GM18526 (cell line): ENCODE data around the gene LIFR.

ENCODE experiments used
- POLR2A ChIP-seq: IDR thresholded peaks from 3 replicates; pipeline ENCODE4 v1.6.1; 2011; ENCODE audit not compliant: insufficient read length; ENCODE audit errors: extremely low read depth

LIFR gene

GRCh38 chr5:38466424-38467189 lies 89.8 kb downstream of the LIFR start:
- TF ChIP-seq POLR2A = no peak

DNA sequence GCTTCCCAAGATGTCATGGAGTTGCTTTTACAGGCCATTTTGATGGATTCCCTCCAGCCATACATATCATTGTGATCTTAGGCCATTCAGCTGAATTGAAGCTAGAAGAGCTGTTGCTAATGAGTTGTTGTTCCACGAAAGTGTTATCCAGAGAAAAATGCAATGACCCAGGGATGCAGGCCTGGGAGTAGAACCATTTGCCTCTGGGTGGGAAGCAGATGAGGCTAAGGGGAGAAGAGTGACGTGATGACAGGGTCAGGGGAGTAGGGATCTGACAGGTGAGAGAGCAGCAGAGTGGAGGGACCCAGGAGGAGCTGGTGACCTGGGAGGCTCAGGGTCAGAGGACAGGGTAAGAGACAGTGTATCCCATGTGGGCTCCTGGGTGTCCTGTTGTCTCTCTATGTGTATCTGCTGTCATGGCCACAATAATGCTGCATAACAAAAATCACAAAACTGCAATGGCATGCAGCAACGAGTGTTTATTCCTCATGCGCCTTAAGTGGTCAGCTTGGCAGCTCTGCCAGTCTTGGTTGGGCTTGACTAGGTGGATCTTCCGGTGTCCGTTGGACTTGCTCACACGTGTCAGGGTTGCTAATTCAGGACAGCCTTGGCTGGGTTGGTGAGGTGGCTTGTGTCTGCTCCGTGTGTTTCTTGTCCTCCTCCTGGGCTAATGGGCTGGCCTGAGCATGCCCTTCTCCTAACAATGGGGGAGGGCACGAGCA lies 90.6 kb downstream of the LIFR start:
- no peak for TF ChIP-seq POLR2A

GRCh38 chr5:38465061-38465460 lies 91.4 kb downstream of the LIFR start:
- TF ChIP-seq POLR2A = no peak

DNA sequence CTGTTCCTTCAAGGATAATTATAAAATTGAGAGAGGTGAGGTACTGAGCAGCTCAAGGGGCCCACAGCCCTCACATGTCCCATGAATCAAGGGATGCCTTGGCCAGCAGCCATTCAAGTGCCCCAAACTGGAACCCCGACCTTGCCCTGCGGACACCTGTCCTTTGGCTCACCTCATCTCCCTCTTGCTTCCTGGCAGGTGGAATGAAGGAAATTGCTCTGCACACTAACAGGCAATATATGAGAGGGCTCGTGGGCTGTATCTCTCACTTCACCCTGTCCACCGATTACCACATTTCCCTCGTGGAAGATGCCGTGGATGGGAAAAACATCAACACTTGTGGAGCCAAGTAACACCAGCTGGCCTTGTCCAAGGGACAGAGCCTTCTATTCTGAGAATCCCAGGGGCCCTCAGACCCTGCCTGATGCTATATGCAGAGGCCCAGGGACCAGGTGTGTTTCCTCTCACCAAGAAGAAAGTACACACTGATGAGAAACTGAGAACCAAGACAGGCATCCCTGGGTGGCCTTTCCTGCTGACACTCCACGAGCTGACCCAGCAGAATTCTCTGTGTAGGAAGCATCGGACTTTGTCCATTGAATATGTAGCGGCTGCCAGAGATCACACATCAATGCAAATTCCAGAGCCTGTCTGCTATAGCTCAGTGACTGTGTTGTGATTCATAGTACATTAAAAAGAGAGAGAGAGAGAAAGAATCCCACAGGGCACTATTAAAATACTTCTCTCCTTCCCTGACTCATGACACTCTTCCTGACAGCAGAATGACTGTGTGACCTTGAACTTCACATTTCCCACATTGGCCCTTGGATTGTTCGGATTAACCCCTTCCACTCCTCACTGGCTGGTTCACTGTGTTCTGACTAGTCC lies 92.6 kb downstream of the LIFR start:
- TF ChIP-seq POLR2A = no peak

DNA sequence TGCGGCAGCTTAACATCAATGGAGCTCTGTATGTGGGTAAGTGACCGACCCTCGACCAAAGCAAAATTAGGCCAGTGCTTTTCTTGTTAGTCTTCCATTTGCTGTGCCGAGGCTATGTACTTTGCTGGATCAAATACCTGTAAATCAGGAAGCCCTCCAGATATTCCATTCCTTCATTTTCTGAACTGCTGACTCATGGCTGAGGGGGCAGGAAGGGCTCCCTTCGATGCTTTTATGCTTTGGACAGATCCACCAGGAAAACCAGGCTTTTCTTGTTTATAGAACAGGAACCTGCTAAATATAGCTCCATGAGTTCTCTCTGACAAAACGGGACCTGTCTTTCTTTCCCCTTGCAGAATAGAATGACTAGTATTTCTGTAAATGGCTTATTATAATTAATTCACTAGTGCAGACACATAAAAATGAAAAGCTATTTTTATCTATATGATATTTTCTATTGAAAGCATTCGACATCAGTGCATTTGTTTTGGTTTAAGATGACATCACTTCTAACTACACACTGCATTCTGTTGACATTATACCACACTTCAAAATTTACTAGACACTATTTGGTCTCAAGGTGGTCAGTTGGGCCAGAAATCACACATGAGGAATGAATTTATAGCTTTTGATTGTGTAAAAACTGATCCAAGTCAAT lies 93.3 kb downstream of the LIFR start:
- no peak for TF ChIP-seq POLR2A

- TF ChIP-seq POLR2A = no peak
Observed at GRCh38 chr5:38458174-38458573, 98.3 kb downstream of the LIFR start.

DNA sequence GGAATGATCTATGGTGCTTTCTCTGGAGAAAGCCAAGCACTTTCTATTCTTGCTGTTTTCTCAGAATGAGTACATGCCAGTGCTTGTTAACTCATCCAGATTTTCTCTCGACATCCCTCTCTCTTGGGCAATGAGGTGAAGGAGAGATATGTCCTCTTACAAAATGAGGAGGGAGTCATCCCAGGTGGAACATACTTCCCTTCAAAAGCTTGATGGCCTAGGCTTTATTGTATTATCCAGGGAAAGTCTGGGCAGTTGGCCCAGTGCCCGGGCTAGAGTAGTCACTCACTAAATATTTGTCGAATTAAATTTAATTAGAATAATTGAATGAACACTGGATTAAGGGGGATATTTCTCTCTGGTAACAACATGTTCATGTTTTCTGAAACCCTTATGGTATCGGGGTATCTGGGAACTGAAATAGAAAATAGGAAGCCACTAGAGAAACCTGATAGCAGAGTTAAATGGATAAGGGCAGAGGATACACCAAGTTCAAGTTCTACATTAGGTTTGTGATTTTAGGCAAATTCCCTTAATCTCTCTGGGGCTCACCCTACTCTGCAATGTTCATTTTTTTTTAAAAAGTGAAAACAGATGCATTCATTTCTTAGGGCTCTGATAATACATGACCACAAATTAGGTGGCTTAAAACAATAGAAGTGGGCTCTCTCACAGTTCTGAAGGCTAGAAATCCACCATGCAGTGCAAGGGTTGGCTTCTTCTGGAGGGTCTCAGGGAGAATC lies 99.6 kb downstream of the LIFR start:
- TF ChIP-seq POLR2A = no peak

DNA sequence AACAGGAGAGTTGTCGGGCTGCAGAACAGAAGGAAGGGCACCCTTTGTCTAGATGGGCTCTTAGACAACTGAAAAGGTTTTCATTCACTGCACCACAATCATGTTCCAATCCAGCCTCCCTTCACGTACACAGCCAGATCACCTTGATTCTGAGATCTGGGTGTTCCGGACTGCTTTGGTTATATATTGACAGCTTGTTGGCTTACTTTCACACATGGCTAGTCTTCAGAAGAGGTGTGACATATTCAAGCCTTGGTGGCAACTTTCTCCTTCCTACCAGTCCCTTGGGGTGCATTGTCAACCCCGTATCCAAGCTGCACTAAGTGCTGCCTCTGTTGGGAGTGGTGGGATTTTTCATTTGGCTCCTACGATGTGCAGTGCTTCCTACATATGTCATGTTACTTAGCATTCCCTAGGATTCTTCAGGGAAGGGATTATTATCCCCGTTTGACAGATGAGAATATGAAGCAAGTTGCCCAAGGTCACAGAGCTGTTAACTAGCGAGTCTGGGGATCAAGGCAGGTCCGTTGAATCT lies 100.6 kb downstream of the LIFR start:
- no peak for TF ChIP-seq POLR2A

DNA sequence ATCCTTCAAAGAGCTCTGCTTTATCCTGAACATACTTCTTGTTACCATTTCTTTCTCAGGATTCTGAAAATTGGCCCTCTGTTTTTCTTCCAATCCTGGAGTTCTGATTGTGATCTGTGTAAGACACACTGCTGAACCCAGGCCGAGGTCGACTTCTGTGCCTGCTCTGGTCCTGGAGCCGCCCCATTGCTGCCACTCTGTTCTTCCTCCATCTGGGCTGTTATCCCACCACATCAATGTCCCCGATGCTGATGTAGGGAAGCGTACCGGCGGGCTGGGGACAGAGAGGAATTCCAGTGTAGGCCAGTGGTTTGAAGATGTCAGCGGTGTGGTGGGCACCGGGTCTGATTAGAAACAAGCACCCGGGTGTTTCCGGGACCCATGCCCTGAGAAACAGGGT lies 102.5 kb downstream of the LIFR start:
- no peak for TF ChIP-seq POLR2A

DNA sequence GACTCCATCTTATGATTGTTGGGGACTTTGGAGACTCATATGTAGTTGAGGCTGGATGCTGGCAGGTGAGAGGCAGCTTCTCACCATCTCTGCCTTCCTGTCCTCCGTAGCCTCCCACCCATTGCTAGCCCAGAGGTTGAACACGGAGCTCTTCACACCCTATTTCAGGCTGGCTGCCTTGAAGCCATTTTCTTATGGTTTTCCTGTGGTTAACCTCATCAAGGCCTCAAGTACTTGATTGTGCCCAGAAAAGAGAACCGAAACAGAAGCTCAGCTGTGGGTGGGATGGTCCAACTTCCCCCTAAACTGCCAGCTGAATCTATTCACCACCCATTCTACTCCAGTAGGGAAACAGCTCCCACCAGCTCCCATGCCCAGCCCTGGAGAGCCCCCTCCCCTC lies 102.9 kb downstream of the LIFR start:
- no peak for TF ChIP-seq POLR2A

DNA sequence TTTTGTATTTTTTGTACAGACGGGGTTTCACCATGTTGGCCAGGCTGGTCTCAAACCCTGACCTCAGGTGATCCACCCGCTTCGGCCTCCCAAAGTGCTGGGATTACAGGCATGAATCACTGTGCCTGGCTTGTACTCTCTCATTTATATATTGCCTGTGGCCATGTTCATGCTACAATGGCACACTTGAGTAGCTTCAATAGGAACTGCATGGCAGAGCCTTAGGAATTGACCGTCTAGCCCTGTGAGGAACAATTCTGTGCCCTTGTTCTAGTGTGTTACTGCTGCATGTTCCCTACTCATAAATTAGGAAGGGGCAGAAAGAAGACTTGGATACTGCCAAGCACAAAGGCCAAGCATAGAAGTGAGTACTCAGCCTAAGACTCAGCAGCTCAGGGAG lies 104.2 kb downstream of the LIFR start:
- TF ChIP-seq POLR2A = no peak

DNA sequence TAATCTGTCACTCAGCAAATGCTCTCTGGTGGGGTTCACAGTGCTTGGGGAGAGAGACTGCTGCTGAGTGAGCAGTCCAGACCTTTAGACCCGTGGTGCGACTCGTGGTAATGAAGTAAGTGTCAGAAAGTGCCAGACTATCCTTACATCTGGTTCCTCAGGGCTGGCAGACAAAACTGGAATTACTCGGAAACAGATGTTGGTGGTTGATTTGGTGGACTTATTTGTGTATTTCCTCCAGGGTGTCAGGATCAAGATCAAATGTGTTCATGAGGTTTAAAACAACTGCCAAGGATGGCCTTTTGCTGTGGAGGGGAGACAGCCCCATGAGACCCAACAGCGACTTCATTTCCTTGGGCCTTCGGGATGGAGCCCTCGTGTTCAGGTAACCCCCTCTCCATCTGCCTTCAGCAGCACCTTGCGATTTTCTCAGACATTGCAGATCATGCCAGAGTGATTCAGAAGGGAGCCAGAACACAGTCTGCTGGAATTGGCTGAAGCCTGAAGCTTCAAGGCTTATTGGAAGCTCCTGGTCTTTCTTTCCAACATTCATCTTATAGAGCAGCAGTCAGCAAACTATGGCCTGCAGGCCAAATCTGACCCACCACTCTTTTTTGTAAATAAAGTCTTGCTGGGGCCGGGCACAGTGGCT lies 105.2 kb downstream of the LIFR start:
- TF ChIP-seq POLR2A = no peak

DNA sequence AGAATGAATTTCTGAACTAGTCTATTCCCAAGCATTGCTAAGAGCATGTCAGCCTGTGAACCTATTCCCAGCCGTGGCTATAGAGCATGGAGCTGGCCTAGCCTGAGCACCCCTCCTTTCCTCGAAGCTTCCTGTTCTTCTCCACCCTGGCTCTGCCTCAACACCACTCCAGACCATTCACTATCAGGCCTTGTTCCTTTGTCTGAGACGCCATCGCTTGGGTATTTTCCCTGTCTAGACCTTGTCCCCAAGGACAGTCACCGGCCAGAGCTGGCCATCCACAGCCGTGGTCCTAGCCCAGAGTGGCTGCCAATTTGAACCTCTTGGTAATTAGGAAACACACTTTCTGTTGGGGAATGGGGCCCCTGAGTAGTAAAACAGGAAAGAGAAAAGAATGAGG lies 105.8 kb downstream of the LIFR start:
- TF ChIP-seq POLR2A = no peak

DNA sequence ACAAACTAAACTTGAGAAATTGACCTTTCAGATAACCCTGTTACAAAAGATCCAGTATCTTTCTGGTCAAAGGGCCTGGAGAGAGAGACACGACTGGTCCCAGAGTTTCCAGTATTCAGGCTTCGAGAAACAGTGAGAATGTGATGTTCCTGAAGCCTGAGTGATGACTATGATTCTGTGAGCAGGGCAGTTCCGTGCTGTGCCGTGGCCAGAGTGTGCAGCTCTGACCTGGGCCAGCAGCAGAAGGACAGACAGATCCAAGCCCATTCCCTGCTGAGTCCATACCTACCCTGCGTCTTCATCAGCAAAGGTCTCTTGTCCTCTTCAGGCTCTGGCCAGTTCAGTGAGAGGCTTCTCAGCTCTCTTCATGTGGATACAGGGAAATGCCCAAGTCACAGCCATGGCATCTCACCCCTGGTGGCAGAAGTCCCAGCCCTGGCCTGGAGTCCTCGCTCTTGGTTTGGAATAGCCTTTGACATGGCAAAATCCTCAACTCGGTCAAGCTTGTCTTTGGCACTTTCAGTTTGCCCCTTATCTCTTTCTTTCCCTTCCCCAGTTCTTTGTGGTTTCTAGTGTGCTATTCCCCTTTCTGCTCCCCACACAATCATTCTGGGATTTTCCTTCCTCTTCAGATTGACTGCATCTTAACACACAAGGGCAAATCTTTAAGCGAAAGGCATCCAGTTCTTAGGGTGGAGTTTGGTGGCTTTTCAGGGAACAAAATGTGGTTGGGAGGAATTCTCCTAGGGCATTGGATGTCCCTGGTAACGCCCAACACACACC lies 107.7 kb downstream of the LIFR start:
- TF ChIP-seq POLR2A = no peak
